Measurements from ENCODE around the gene DMPK. TPM values are rescaled to one million over a fixed set of nuclear protein-coding genes. Genes with fewer than 3 reads are reported as not detected.

Gene DMPK
- total RNA-seq, 3 donors from 2014 or later: 16.0 to 25.6 (median 24.5) TPM

- H3K36me3 ChIP-seq: no peaks in the 10 kb centered on the region
- no peaks in the 10 kb centered on the region for H3K27me3 ChIP-seq
- TF ChIP-seq POLR2A (IDR thresholded peaks at IDR 0.05): no peak
- TF ChIP-seq POLR2AphosphoS5 (IDR thresholded peaks at IDR 0.05): no peak
- no peak for TF ChIP-seq CTCF (IDR thresholded peaks at IDR 0.05)
- H3K4me1 ChIP-seq: peaks cover 6 to 14% of the 10 kb centered on the region in 2 donors
- no peak for DNase-seq (ENCODE audit: low spot score in 2 of 2)
- H3K27ac ChIP-seq: peak overlapping the region; percentile 90 to 98
- intact Hi-C loops (cut with DNase I; ENCODE audit: low total_unique reads): no loop called here
- no peaks in the 10 kb centered on the region for H3K9me3 ChIP-seq
- peak overlapping the region in 2 of 3 donors; percentile 83 to 94 for H3K4me3 ChIP-seq
These were observed 16.5 kb downstream of the DMPK start for GRCh38 chr19:45765702-45766295.

- DNase-seq (ENCODE audit: low spot score in 2 of 2): no peak
- TF ChIP-seq CTCF (IDR thresholded peaks at IDR 0.05): no peak
- no peak for TF ChIP-seq POLR2AphosphoS5 (IDR thresholded peaks at IDR 0.05)
- peak overlapping the region; percentile 90 to 98 for H3K27ac ChIP-seq
- H3K4me1 ChIP-seq: peaks cover 6 to 14% of the 10 kb centered on the region in 2 donors
- no peaks in the 10 kb centered on the region for H3K27me3 ChIP-seq
- no peaks in the 10 kb centered on the region for H3K9me3 ChIP-seq
- H3K4me3 ChIP-seq: no peak overlapping the region
- intact Hi-C loops (cut with DNase I; ENCODE audit: low total_unique reads): no loop called here
- no peaks in the 10 kb centered on the region for H3K36me3 ChIP-seq
These were observed 17.2 kb downstream of the DMPK start for GRCh38 chr19:45764945-45765701.

- TF ChIP-seq POLR2A (IDR thresholded peaks at IDR 0.05) (no peak), POLR2AphosphoS5 (IDR thresholded peaks at IDR 0.05) (no peak), CTCF (IDR thresholded peaks at IDR 0.05) (no peak)
- Histone ChIP-seq H3K9me3 (no peaks in the 10 kb centered on the region), H3K27me3 (no peaks in the 10 kb centered on the region), H3K4me3 (no peak overlapping the region), H3K36me3 (no peaks in the 10 kb centered on the region), H3K4me1 (peaks cover 6 to 14% of the 10 kb centered on the region in 2 donors), H3K27ac (peak overlapping the region; percentile 90 to 98)
- intact Hi-C loops (cut with DNase I; ENCODE audit: low total_unique reads): no loop called here
- DNase-seq (ENCODE audit: low spot score in 2 of 2): no peak
These were observed 17.8 kb downstream of the DMPK start for GRCh38 chr19:45764475-45764874.

GRCh38 chr19:45763691-45764294 lies 18.5 kb downstream of the DMPK start:
- DNase-seq (ENCODE audit: low spot score in 2 of 2): no peak
- Histone ChIP-seq H3K36me3 (no peaks in the 10 kb centered on the region), H3K9me3 (no peaks in the 10 kb centered on the region), H3K27me3 (no peaks in the 10 kb centered on the region), H3K4me3 (peak overlapping the region in 1 of 3 donors; percentile 7), H3K27ac (peak overlapping the region in 1 of 2 donors; percentile 98), H3K4me1 (peaks cover 6 to 14% of the 10 kb centered on the region in 2 donors)
- TF ChIP-seq CTCF (IDR thresholded peaks at IDR 0.05) (no peak), POLR2A (IDR thresholded peaks at IDR 0.05) (no peak), POLR2AphosphoS5 (IDR thresholded peaks at IDR 0.05) (no peak)
- intact Hi-C loops (cut with DNase I; ENCODE audit: low total_unique reads): no loop called here

Measured in breast epithelium (tissue), 4 donors.